ENCODE results near the gene PAX1. TPM values are rescaled to one million over a fixed set of nuclear protein-coding genes. Genes with fewer than 3 reads are reported as not detected.

The PAX1 gene
- total and polyA plus RNA-seq, 4 donors: not detected

- Histone ChIP-seq H3K9ac (ENCODE audit: low read depth in 1 of 2, low read length in 2 of 2) (no peak overlapping the region), H3K4me3 (ENCODE audit: low read depth in 1 of 3, low read length in 3 of 3) (no peak overlapping the region), H3K27me3 (ENCODE audit: control insufficient read depth in 4 of 4, insufficient read depth in 4 of 4, low read length in 3 of 4) (peaks cover 0 to 2% (median under 1%) of the 10 kb centered on the region in 4 donors), H3K27ac (ENCODE audit: low read depth in 1 of 2, low read length in 2 of 2) (no peak overlapping the region), H3K36me3 (ENCODE audit: control insufficient read depth in 4 of 4, insufficient read depth in 3 of 4, low read depth in 1 of 4, low read length in 3 of 4) (no peaks in the 10 kb centered on the region), H3K4me1 (ENCODE audit: control insufficient read depth in 4 of 4, insufficient read depth in 4 of 4, low read length in 3 of 4) (no peaks in the 10 kb centered on the region), H3K9me3 (ENCODE audit: control insufficient read depth in 4 of 4, low read length in 3 of 4) (no peaks in the 10 kb centered on the region)
- no peak for DNase-seq (ENCODE audit: low spot score)
- no peak for TF ChIP-seq TAF1 (conservative IDR thresholded peaks at IDR 0.05)
- TF ChIP-seq JUND (IDR thresholded peaks at IDR 0.05): no peak
- TF ChIP-seq EGR1 (IDR thresholded peaks at IDR 0.05; ENCODE audit: low read depth in 2 of 2): no peak
- TF ChIP-seq FOXA1 (IDR thresholded peaks at IDR 0.05): no peak
- TF ChIP-seq REST (IDR thresholded peaks at IDR 0.05): no peak
- TF ChIP-seq HNF4A (conservative IDR thresholded peaks at IDR 0.05): no peak
- no peak for TF ChIP-seq SP1 (IDR thresholded peaks at IDR 0.05)
- no peak for TF ChIP-seq CTCF (IDR thresholded peaks at IDR 0.05; ENCODE audit: low read depth, low read length, missing input control)
- no peak for TF ChIP-seq YY1 (IDR thresholded peaks at IDR 0.05)
- no peak for TF ChIP-seq HNF4G (IDR thresholded peaks at IDR 0.05)
- TF ChIP-seq RXRA (IDR thresholded peaks at IDR 0.05): no peak
- WGBS: 40% methylated on average over 3 of the region's 3 CpGs
Measured at GRCh38 chr20:21684671-21685070, 20.8 kb upstream of the PAX1 start.

GRCh38 chr20:21685981-21686380 is 19.5 kb upstream of the PAX1 start:
- Histone ChIP-seq H3K9me3 (ENCODE audit: control insufficient read depth in 4 of 4, low read length in 3 of 4) (no peaks in the 10 kb centered on the region), H3K4me1 (ENCODE audit: control insufficient read depth in 4 of 4, insufficient read depth in 4 of 4, low read length in 3 of 4) (no peaks in the 10 kb centered on the region), H3K36me3 (ENCODE audit: control insufficient read depth in 4 of 4, insufficient read depth in 3 of 4, low read depth in 1 of 4, low read length in 3 of 4) (no peaks in the 10 kb centered on the region), H3K4me3 (ENCODE audit: low read depth in 1 of 3, low read length in 3 of 3) (no peak overlapping the region), H3K27ac (ENCODE audit: low read depth in 1 of 2, low read length in 2 of 2) (no peak overlapping the region), H3K27me3 (ENCODE audit: control insufficient read depth in 4 of 4, insufficient read depth in 4 of 4, low read length in 3 of 4) (peaks cover 0 to 3% (median 1%) of the 10 kb centered on the region in 4 donors), H3K9ac (ENCODE audit: low read depth in 1 of 2, low read length in 2 of 2) (no peak overlapping the region)
- DNase-seq (ENCODE audit: low spot score): no peak
- TF ChIP-seq MAX (IDR thresholded peaks at IDR 0.05) (no peak), FOXA2 (IDR thresholded peaks at IDR 0.05) (no peak), ZBTB33 (IDR thresholded peaks at IDR 0.05) (no peak), SP1 (IDR thresholded peaks at IDR 0.05) (no peak), EGR1 (IDR thresholded peaks at IDR 0.05; ENCODE audit: low read depth in 2 of 2) (no peak)
- WGBS: 72% methylated on average over 2 of the region's 2 CpGs

Data from liver (tissue), 9 donors.